ENCODE results near the gene ZNF541. TPM values are rescaled to one million over a fixed set of nuclear protein-coding genes. Genes with fewer than 3 reads are reported as not detected.

The ZNF541 gene
- total RNA-seq, 1 experiment from 2014 or later, result not detected

DNA sequence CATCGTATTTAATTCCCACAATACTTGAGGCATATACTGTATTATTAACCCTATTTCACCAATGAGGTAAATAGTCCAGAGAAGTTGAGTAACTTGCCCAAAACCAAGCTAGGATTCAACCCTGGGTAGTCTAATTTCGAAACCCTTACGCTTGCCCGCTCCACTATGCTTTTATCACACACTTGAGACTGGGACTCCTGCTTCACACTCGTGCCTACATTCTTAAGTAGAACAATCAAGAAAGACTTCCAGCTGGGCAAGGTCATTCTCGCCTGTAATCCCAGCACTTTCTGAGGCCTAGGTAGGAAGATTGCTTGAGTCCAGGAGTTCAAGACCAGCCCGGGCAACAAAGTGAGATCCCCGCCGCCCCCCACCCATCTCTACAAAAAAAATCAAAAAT is 3.6 kb downstream of the ZNF541 start:
- H3F3A ChIP-seq (ENCODE audit: insufficient read depth, low read depth), result peaks cover 10% of the 10 kb centered on the region; the same call in 1 of the 2 replicates
- no peaks in the 10 kb centered on the region for H3K9me3 ChIP-seq (ENCODE audit: insufficient read depth, low read depth)
- no peak overlapping the region for H2AFZ ChIP-seq
- TF ChIP-seq EZH2 (IDR thresholded peaks at IDR 0.05; ENCODE audit: low read depth), result no peak
- TF ChIP-seq, protein P1, sequence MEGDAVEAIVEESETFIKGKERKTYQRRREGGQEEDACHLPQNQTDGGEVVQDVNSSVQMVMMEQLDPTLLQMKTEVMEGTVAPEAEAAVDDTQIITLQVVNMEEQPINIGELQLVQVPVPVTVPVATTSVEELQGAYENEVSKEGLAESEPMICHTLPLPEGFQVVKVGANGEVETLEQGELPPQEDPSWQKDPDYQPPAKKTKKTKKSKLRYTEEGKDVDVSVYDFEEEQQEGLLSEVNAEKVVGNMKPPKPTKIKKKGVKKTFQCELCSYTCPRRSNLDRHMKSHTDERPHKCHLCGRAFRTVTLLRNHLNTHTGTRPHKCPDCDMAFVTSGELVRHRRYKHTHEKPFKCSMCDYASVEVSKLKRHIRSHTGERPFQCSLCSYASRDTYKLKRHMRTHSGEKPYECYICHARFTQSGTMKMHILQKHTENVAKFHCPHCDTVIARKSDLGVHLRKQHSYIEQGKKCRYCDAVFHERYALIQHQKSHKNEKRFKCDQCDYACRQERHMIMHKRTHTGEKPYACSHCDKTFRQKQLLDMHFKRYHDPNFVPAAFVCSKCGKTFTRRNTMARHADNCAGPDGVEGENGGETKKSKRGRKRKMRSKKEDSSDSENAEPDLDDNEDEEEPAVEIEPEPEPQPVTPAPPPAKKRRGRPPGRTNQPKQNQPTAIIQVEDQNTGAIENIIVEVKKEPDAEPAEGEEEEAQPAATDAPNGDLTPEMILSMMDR (conservative IDR thresholded peaks at IDR 0.05), result no peak
- ChIA-PET CTCF (no interaction called here), POLR2A (ENCODE audit: unreplicated experiment) (no interaction called here)
- intact Hi-C loops (cut with micrococcal nuclease; ENCODE audit: unreplicated experiment), result no loop called here
- H3K4me2 ChIP-seq, result no peak overlapping the region
- H4K20me1 ChIP-seq (ENCODE audit: insufficient read depth), result no peaks in the 10 kb centered on the region
- H3K4me3 ChIP-seq, result no peak overlapping the region
- no peaks in the 10 kb centered on the region for H3K9me2 ChIP-seq (ENCODE audit: insufficient read depth)
- H3K36me3 ChIP-seq (ENCODE audit: low read depth), result no peaks in the 10 kb centered on the region
- no peak for DNase-seq
- BruUV-seq (replicated peaks), result no TSS peak
- H3K79me2 ChIP-seq (ENCODE audit: low read depth), result no peaks in the 10 kb centered on the region
- no peak overlapping the region for H3K27ac ChIP-seq
- H3K4me1 ChIP-seq (replicated peaks; ENCODE audit: insufficient read depth), result peaks cover 17% of the 10 kb centered on the region
- H3K27me3 ChIP-seq (ENCODE audit: insufficient read depth, low read depth), result no peaks in the 10 kb centered on the region

- ChIA-PET POLR2A (ENCODE audit: unreplicated experiment) (no interaction called here), CTCF (no interaction called here)
- TF ChIP-seq EZH2 (IDR thresholded peaks at IDR 0.05; ENCODE audit: low read depth), result no peak
- TF ChIP-seq, protein P1 (conservative IDR thresholded peaks at IDR 0.05), result no peak
- intact Hi-C loops (cut with micrococcal nuclease; ENCODE audit: unreplicated experiment), result no loop called here
- no peak overlapping the region for H3K27ac ChIP-seq
- DNase-seq, result no peak
- H3K27me3 ChIP-seq (ENCODE audit: insufficient read depth, low read depth), result no peaks in the 10 kb centered on the region
- no peaks in the 10 kb centered on the region for H3K9me3 ChIP-seq (ENCODE audit: insufficient read depth, low read depth)
- H3K4me2 ChIP-seq, result no peak overlapping the region
- H3F3A ChIP-seq (ENCODE audit: insufficient read depth, low read depth), result peaks cover 19% of the 10 kb centered on the region
- H2AFZ ChIP-seq, result no peak overlapping the region
- no peaks in the 10 kb centered on the region for H4K20me1 ChIP-seq (ENCODE audit: insufficient read depth)
- no peaks in the 10 kb centered on the region for H3K36me3 ChIP-seq (ENCODE audit: low read depth)
- H3K9me2 ChIP-seq (ENCODE audit: insufficient read depth), result no peaks in the 10 kb centered on the region
- H3K4me3 ChIP-seq, result no peak overlapping the region
- peaks cover 38% of the 10 kb centered on the region for H3K4me1 ChIP-seq (replicated peaks; ENCODE audit: insufficient read depth)
- no peaks in the 10 kb centered on the region for H3K79me2 ChIP-seq (ENCODE audit: low read depth)
- no TSS peak for BruUV-seq (replicated peaks)
Measured at GRCh38 chr19:47564081-47564480, 8.9 kb downstream of the ZNF541 start.

- Histone ChIP-seq H3K27me3 (ENCODE audit: insufficient read depth, low read depth) (no peaks in the 10 kb centered on the region), H3K9me2 (ENCODE audit: insufficient read depth) (no peaks in the 10 kb centered on the region), H3K9me3 (ENCODE audit: insufficient read depth, low read depth) (no peaks in the 10 kb centered on the region), H3K4me2 (peak overlapping the region; percentile 49), H3K36me3 (ENCODE audit: low read depth) (no peaks in the 10 kb centered on the region), H3K4me1 (replicated peaks; ENCODE audit: insufficient read depth) (peaks cover 21% of the 10 kb centered on the region), H3K4me3 (no peak overlapping the region), H3F3A (ENCODE audit: insufficient read depth, low read depth) (peaks cover 19% of the 10 kb centered on the region), H4K20me1 (ENCODE audit: insufficient read depth) (no peaks in the 10 kb centered on the region), H2AFZ (no peak overlapping the region), H3K27ac (no peak overlapping the region), H3K79me2 (ENCODE audit: low read depth) (no peaks in the 10 kb centered on the region)
- intact Hi-C loops (cut with micrococcal nuclease; ENCODE audit: unreplicated experiment), result no loop called here
- no TSS peak for BruUV-seq (replicated peaks)
- POLR2A ChIA-PET (ENCODE audit: unreplicated experiment), result interaction anchor here (0.6 to 0.7 kb wide), 5 partner anchors 38 to 218 kb away, joined by 3 to 6 read pairs (median 3); no protein-coding TSS in a partner anchor
- peak in 1 of 2 experiments; percentile 80 for DNase-seq
- TF ChIP-seq EZH2 (IDR thresholded peaks at IDR 0.05; ENCODE audit: low read depth), result no peak
- TF ChIP-seq, protein P1 (conservative IDR thresholded peaks at IDR 0.05), result no peak
- CTCF ChIA-PET, result interaction anchor here (0.7 kb wide), 2 partner anchors 232 to 336 kb away, joined by 3 to 4 read pairs; no protein-coding TSS in a partner anchor
Measured at GRCh38 chr19:47561440-47562057, 11.4 kb downstream of the ZNF541 start.
